Measurements from ENCODE around the gene EIF3K.

DNA sequence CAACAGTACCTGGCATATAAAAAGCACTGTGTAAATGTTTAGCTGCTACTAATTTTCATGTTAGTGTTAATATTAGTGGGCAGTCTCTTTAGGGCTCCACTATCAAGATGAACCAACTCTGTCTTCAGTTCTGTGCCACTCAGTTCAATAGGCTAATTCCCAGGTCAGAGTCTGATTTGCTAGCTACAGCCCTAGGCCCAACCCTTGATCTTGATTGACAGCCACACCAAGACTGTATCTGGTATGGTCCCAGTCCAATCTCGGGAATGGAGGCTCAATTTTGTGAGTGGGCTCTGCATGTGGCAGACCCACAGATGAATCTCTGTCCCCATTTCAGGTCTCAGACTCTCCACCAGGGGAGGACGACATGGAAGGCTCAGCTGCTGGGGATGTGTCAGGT lies 47.3 kb upstream of the EIF3K start:
- TF ChIP-seq, protein P1, sequence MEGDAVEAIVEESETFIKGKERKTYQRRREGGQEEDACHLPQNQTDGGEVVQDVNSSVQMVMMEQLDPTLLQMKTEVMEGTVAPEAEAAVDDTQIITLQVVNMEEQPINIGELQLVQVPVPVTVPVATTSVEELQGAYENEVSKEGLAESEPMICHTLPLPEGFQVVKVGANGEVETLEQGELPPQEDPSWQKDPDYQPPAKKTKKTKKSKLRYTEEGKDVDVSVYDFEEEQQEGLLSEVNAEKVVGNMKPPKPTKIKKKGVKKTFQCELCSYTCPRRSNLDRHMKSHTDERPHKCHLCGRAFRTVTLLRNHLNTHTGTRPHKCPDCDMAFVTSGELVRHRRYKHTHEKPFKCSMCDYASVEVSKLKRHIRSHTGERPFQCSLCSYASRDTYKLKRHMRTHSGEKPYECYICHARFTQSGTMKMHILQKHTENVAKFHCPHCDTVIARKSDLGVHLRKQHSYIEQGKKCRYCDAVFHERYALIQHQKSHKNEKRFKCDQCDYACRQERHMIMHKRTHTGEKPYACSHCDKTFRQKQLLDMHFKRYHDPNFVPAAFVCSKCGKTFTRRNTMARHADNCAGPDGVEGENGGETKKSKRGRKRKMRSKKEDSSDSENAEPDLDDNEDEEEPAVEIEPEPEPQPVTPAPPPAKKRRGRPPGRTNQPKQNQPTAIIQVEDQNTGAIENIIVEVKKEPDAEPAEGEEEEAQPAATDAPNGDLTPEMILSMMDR (IDR thresholded peaks at IDR 0.05) = no peak
- TF ChIP-seq POLR2A (IDR thresholded peaks at IDR 0.05) = no peak

Measured in upper lobe of left lung (tissue), 4 donors.